ENCODE results near the gene PLPP6. TPM values are rescaled to one million over a fixed set of nuclear protein-coding genes. Genes with fewer than 3 reads are reported as not detected.

The PLPP6 gene
- total RNA-seq, 1 experiment from 2014 or later = 6.7 TPM

- DNase-seq (ENCODE audit: low spot score) = peak; percentile 7
These were observed 1.1 kb downstream of the PLPP6 start for GRCh38 chr9:4662989-4663792.

- DNase-seq (ENCODE audit: low spot score) = no peak
These were observed 1.9 kb downstream of the PLPP6 start for GRCh38 chr9:4663956-4664355.

- no peak for DNase-seq (ENCODE audit: low spot score)
These were observed 3.3 kb downstream of the PLPP6 start for GRCh38 chr9:4665357-4665756.

GRCh38 chr9:4666042-4666699 lies 4.1 kb downstream of the PLPP6 start, which contains the start of gene SPATA6L:
Gene SPATA6L (minus strand): TSS chr9:4666480. CDS start chr9:4666250, 230 bp downstream.
- DNase-seq (ENCODE audit: low spot score) = no peak

- DNase-seq (ENCODE audit: low spot score) = no peak
These were observed 5.6 kb downstream of the PLPP6 start for GRCh38 chr9:4667681-4668080.

- no peak for DNase-seq (ENCODE audit: low spot score)
These were observed 6.5 kb downstream of the PLPP6 start for GRCh38 chr9:4668604-4669003.

- DNase-seq (ENCODE audit: low spot score) = no peak
These were observed 7.8 kb downstream of the PLPP6 start for GRCh38 chr9:4669890-4670289.

- DNase-seq (ENCODE audit: low spot score) = no peak
These were observed 8.5 kb downstream of the PLPP6 start for GRCh38 chr9:4670591-4670990.

- DNase-seq (ENCODE audit: low spot score) = no peak
These were observed 9.6 kb downstream of the PLPP6 start for GRCh38 chr9:4671737-4672136.

GRCh38 chr9:4674783-4675182 lies 12.7 kb downstream of the PLPP6 start:
- DNase-seq (ENCODE audit: low spot score) = peak; percentile 83

GRCh38 chr9:4677392-4677791 lies 15.3 kb downstream of the PLPP6 start:
- DNase-seq (ENCODE audit: low spot score) = no peak

GRCh38 chr9:4678679-4679267 lies 16.7 kb downstream of the PLPP6 start:
- no peak for DNase-seq (ENCODE audit: low spot score)

GRCh38 chr9:4679268-4680172 lies 17.4 kb downstream of the PLPP6 start, which contains the start of gene CDC37L1:
Gene CDC37L1 (plus strand): TSS chr9:4679569. CDS start chr9:4679768, 199 bp downstream.
- DNase-seq (ENCODE audit: low spot score) = peak; percentile 89

- DNase-seq (ENCODE audit: low spot score) = no peak
These were observed 18.1 kb downstream of the PLPP6 start for GRCh38 chr9:4680173-4680525.

- no peak for DNase-seq (ENCODE audit: low spot score)
These were observed 18.7 kb downstream of the PLPP6 start for GRCh38 chr9:4680750-4681149.

- no peak for DNase-seq (ENCODE audit: low spot score)
These were observed 22.7 kb downstream of the PLPP6 start for GRCh38 chr9:4684820-4685219.

GRCh38 chr9:4686112-4686511 lies 24.0 kb downstream of the PLPP6 start:
- no peak for DNase-seq (ENCODE audit: low spot score)

- no peak for DNase-seq (ENCODE audit: low spot score)
These were observed 24.5 kb downstream of the PLPP6 start for GRCh38 chr9:4686584-4686983.

GRCh38 chr9:4689021-4689420 lies 26.9 kb downstream of the PLPP6 start:
- no peak for DNase-seq (ENCODE audit: low spot score)

GRCh38 chr9:4689687-4690104 lies 27.6 kb downstream of the PLPP6 start:
- DNase-seq (ENCODE audit: low spot score) = no peak

- no peak for DNase-seq (ENCODE audit: low spot score)
These were observed 28.1 kb downstream of the PLPP6 start for GRCh38 chr9:4690144-4690543.

- DNase-seq (ENCODE audit: low spot score) = no peak
These were observed 29.7 kb downstream of the PLPP6 start for GRCh38 chr9:4691795-4692194.

All from H4 (cell line).